ENCODE data around the gene GPR39. TPM values are rescaled to one million over a fixed set of nuclear protein-coding genes. Genes with fewer than 3 reads are reported as not detected.

Gene GPR39
- total RNA-seq, 1 donor from 2014 or later, result not detected

DNA sequence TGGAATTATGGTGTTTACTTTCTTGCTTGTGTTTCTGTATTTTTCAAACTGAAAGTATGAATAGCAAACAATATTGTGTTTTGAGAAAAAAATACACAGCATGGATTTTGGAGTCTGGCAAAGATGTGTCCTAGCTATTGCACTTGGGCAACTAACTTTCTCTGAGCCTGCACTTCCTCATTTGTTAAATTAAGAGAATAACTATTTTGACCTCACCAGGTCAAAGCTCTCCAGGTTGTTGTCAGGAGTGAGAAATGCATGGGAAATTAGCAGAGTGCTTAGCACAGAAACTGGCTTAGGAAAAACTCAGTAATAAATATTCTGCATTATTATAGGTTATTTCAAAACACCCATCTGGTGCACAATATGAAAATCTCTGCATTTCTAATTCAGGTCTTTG, 225.2 kb downstream of the GPR39 start:
- no peak overlapping the region for H3K27ac Mint-ChIP-seq
- no peaks in the 10 kb centered on the region for H3K27me3 Mint-ChIP-seq (ENCODE audit: insufficient read depth)
- no peaks in the 10 kb centered on the region for H3K9me3 Mint-ChIP-seq
- H3K4me1 Mint-ChIP-seq (ENCODE audit: low read depth), result no peaks in the 10 kb centered on the region
- intact Hi-C loops (cut with micrococcal nuclease), result no loop called here
- H3K36me3 Mint-ChIP-seq (ENCODE audit: low read depth), result no peaks in the 10 kb centered on the region
- no peak for DNase-seq (ENCODE audit: low spot score)
- H3K4me3 Mint-ChIP-seq, result no peak overlapping the region

DNA sequence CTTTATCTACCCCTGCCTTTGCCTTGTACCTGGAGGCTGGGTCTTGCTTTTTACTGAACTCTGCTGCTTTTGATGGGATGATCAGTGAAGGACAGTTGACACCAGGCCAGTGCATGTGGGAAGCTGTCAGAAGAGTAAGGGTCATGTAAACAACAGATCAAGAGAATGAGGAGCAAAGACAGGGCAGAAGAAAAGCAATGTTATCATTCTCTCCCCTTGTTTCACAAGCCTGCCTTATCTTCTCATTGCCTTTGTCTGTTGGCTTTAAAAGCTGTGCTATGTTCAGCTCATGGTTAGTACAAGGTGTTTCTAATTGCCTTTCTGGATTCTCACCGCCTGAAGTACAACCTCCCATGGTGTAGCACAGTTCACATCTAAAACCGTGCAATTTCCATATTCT, 225.8 kb downstream of the GPR39 start:
- Mint-ChIP-seq H3K4me1 (ENCODE audit: low read depth) (no peaks in the 10 kb centered on the region), H3K27me3 (ENCODE audit: insufficient read depth) (peaks cover 1% of the 10 kb centered on the region), H3K4me3 (no peak overlapping the region), H3K36me3 (ENCODE audit: low read depth) (no peaks in the 10 kb centered on the region), H3K9me3 (no peaks in the 10 kb centered on the region), H3K27ac (no peak overlapping the region)
- no peak for DNase-seq (ENCODE audit: low spot score)
- intact Hi-C loops (cut with micrococcal nuclease), result no loop called here

DNA sequence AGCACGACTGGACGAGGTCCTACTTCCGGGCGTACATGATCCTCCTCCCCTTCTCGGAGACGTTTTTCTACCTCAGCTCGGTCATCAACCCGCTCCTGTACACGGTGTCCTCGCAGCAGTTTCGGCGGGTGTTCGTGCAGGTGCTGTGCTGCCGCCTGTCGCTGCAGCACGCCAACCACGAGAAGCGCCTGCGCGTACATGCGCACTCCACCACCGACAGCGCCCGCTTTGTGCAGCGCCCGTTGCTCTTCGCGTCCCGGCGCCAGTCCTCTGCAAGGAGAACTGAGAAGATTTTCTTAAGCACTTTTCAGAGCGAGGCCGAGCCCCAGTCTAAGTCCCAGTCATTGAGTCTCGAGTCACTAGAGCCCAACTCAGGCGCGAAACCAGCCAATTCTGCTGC, 228.6 kb downstream of the GPR39 start:
- Mint-ChIP-seq H3K4me1 (ENCODE audit: low read depth) (no peaks in the 10 kb centered on the region), H3K36me3 (ENCODE audit: low read depth) (no peaks in the 10 kb centered on the region), H3K9me3 (no peaks in the 10 kb centered on the region), H3K27ac (no peak overlapping the region), H3K4me3 (no peak overlapping the region), H3K27me3 (ENCODE audit: insufficient read depth) (peaks cover 1% of the 10 kb centered on the region)
- intact Hi-C loops (cut with micrococcal nuclease), result no loop called here
- no peak for DNase-seq (ENCODE audit: low spot score)

DNA sequence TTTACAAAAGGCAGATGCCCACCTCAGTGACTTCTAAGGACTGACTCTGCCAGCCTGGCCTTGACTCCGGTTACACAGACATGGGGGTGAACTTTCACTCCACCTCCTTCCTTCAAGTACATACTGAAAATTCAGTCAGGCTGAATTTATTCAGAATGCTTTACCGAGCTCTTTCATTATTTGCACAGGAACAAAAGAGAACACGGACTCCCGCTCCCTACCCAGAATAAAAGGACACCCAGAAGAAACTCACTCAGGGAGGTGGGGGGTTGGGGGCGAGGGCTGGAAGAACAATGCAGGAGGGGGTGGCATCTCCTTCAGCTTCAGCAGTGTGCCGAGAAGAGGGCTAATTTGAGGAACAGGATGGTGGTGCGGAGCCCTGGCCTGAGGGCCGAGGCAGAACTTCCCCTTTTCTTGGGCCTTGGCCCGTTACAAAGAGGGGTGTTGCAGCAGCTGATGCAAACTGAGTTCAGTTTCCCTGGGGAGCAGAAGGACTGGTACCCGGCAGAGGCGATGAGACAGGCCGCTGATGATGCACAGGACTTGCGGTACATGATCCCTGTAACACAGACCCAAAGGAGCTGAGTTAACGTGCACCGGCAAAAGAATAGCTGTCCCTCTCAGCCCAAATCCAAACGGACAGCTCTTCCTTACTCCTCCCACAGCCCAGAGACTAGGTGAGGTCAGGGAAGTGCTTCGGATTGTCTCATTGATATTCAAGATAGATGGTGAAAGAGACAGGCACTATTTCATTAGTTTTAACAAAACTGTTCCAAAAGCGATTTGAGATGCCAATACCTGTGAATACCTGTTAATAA, 229.3 kb downstream of the GPR39 start:
- intact Hi-C loops (cut with micrococcal nuclease), result no loop called here
- Mint-ChIP-seq H3K27me3 (ENCODE audit: insufficient read depth) (peaks cover 1% of the 10 kb centered on the region), H3K9me3 (no peaks in the 10 kb centered on the region), H3K4me3 (no peak overlapping the region), H3K36me3 (ENCODE audit: low read depth) (no peaks in the 10 kb centered on the region), H3K27ac (no peak overlapping the region), H3K4me1 (ENCODE audit: low read depth) (no peaks in the 10 kb centered on the region)
- DNase-seq (ENCODE audit: low spot score), result no peak

DNA sequence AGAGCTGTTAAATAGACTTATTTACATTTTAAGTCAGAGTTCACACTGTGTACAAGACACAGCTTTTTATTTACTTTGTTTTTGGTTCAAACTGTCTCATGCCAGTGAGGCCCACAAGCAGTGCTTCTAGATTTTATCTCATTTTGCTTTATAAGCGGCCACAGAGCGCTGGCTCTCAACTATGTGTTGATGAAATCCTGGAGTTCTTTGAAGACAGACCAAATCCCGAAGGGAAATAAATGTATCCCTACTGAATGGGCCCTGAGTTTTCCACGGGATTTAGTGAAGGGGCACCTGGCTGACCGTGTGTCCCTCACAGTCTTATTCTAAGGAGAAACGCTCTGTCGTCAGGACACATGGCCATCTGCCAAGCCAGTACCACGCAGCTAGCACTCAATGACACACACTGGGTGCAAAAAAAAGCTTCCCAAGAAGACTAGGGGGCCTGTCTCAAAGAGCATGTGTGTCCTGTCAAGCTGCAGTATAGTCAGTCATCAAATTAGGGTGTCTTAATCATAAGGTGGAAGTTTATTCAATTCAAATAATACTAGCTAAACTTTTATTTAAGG, 230.0 kb downstream of the GPR39 start:
- H3K4me3 Mint-ChIP-seq, result no peak overlapping the region
- no peaks in the 10 kb centered on the region for H3K4me1 Mint-ChIP-seq (ENCODE audit: low read depth)
- peaks cover 1% of the 10 kb centered on the region for H3K27me3 Mint-ChIP-seq (ENCODE audit: insufficient read depth)
- no peaks in the 10 kb centered on the region for H3K36me3 Mint-ChIP-seq (ENCODE audit: low read depth)
- H3K9me3 Mint-ChIP-seq, result no peaks in the 10 kb centered on the region
- intact Hi-C loops (cut with micrococcal nuclease), result no loop called here
- no peak for DNase-seq (ENCODE audit: low spot score)
- no peak overlapping the region for H3K27ac Mint-ChIP-seq

DNA sequence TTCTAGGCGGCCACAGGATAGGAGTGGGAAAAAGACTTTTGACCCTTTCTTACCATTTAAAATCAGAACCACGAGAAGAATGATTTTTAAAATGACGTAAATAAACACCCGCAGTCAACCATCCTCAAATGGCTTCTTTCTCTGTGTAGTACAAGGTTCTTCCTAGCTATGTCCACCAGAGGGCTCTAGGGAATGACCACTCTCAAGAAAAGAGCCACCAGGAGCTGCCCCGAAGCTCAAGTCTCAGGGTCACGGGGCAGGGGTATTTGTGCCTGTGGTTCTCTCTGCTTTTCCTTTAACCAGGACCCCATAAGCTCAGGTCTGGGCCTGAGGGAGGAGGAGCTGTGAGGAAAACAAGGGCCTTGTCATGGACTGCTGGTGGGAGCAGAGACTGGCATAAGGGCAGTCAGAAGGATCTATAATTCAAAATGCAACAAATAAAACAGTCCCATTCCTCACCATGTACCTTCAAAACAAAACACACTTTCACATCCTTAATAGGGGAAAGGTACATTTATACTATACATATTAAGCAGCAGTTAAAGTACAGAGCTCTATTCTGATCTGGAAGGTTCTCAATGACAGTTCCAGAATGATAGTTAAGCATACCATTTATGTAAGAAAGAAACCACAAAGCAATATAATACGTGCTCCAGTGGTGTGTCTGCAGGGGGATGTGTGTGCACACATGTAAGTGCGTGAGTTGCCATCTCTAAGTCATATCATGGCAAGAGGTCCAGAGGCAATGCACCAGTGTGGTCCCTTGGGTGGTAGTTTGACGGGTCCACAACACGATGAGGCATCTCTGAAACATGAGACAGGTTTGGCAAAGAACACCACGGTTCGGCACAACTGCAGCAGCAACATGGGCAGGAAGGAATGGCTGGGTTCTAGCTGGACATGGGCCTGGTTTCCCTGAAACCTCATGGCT, 234.8 kb downstream of the GPR39 start:
- DNase-seq (ENCODE audit: low spot score), result no peak
- no peak overlapping the region for H3K4me3 Mint-ChIP-seq
- intact Hi-C loops (cut with micrococcal nuclease), result no loop called here
- H3K4me1 Mint-ChIP-seq (ENCODE audit: low read depth), result no peaks in the 10 kb centered on the region
- H3K9me3 Mint-ChIP-seq, result no peaks in the 10 kb centered on the region
- no peak overlapping the region for H3K27ac Mint-ChIP-seq
- H3K36me3 Mint-ChIP-seq (ENCODE audit: low read depth), result no peaks in the 10 kb centered on the region
- H3K27me3 Mint-ChIP-seq (ENCODE audit: insufficient read depth), result peaks cover 1% of the 10 kb centered on the region

DNA sequence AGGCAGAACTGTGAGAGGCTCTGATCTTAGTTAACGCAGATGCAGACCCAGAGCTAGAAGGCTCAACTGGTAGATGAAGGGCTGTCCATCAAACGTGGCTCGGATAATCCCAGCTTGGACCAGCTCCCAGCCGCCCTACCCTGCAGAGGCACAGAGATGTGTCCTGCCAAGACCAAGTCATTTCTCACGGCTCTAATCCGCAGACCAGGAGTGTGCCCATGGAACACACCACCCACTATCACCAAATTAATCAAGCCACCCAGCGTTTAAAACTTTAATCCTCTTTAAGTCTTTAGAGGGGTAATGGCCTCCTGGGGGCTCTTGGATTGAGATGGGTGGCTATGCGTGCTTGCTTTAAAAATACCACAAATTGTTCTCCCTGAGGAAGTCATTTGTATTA, 235.9 kb downstream of the GPR39 start:
- no peak for DNase-seq (ENCODE audit: low spot score)
- Mint-ChIP-seq H3K27me3 (ENCODE audit: insufficient read depth) (no peaks in the 10 kb centered on the region), H3K9me3 (no peaks in the 10 kb centered on the region), H3K27ac (no peak overlapping the region), H3K4me3 (no peak overlapping the region), H3K4me1 (ENCODE audit: low read depth) (no peaks in the 10 kb centered on the region), H3K36me3 (ENCODE audit: low read depth) (no peaks in the 10 kb centered on the region)
- intact Hi-C loops (cut with micrococcal nuclease), result no loop called here

DNA sequence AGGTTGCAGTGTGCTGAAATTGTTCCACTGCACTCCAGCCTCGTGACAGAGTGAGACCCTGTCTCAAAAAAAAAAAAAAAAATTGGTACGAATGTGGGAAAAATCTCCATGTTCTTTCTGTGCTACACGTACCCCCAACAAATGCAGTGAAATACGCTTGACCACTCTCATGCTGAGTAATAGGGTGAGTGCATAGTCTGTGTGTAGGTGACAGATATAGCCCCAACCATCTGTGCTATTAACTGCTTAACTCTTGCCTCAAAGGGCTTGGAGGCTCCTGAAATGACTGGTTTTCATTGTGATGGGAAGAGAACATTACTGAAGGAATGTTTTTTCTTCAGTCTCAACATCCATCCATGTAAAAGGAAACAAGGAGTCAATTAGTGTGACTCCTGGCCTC, 237.7 kb downstream of the GPR39 start:
- Mint-ChIP-seq H3K9me3 (no peaks in the 10 kb centered on the region), H3K36me3 (ENCODE audit: low read depth) (no peaks in the 10 kb centered on the region), H3K4me1 (ENCODE audit: low read depth) (no peaks in the 10 kb centered on the region), H3K4me3 (no peak overlapping the region), H3K27ac (no peak overlapping the region), H3K27me3 (ENCODE audit: insufficient read depth) (no peaks in the 10 kb centered on the region)
- DNase-seq (ENCODE audit: low spot score), result no peak
- intact Hi-C loops (cut with micrococcal nuclease), result no loop called here

DNA sequence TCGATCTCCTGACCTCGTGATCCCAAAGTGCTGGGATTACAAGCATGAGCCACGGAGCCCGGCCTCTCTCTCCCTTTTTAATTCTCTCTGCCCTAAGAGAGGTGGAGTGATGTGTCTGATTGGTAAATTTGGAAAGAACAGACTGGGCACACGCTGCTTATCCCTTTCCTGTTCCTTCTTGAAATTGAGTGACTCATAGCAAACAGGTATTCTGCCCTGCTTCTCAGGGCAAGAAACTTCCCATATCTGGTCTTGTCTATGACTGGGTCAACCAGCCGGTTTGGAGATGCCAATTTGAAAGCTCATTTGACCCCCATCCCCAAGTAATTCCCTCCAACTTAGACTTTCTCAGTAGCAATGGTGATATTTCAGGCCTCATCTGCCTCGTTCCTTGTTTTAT, 238.4 kb downstream of the GPR39 start:
- H3K4me3 Mint-ChIP-seq, result no peak overlapping the region
- intact Hi-C loops (cut with micrococcal nuclease), result no loop called here
- H3K9me3 Mint-ChIP-seq, result no peaks in the 10 kb centered on the region
- H3K36me3 Mint-ChIP-seq (ENCODE audit: low read depth), result no peaks in the 10 kb centered on the region
- H3K4me1 Mint-ChIP-seq (ENCODE audit: low read depth), result no peaks in the 10 kb centered on the region
- DNase-seq (ENCODE audit: low spot score), result no peak
- H3K27me3 Mint-ChIP-seq (ENCODE audit: insufficient read depth), result no peaks in the 10 kb centered on the region
- no peak overlapping the region for H3K27ac Mint-ChIP-seq

DNA sequence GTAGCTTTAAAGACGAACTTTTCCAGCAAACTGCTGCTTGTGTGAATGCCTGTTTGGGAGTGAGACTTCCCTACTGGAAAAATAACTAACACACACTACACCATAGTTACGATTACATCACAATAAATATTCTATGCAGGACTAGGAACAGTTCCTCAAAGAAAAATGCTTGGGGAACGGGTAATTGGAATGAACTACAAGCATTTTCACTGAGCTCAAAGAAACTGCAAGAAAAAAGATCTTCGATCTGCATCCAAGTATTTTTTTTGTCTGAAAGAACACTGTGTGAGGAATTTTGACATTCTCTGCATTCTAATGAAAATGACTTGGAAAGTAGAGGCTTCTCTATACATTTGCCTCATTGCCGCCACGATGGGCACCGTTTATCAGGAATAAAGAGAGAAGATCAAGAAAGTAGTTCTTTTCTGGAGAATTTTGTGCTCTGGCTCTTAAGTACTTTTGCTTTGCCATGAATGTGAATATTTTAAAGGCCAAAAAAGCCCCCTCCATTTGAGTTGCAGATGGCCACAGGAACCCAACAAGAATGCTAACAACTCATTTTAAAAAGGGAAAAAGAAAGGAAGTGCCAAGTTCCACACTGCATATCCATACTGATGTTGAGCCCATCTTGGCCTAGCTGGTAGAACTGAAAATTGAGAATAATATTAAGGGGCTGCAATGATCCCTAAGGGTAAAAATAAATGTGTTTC, 239.8 kb downstream of the GPR39 start:
- Mint-ChIP-seq H3K27me3 (ENCODE audit: insufficient read depth) (no peaks in the 10 kb centered on the region), H3K4me3 (no peak overlapping the region), H3K27ac (no peak overlapping the region), H3K9me3 (no peaks in the 10 kb centered on the region), H3K36me3 (ENCODE audit: low read depth) (no peaks in the 10 kb centered on the region), H3K4me1 (ENCODE audit: low read depth) (no peaks in the 10 kb centered on the region)
- intact Hi-C loops (cut with micrococcal nuclease), result no loop called here
- DNase-seq (ENCODE audit: low spot score), result no peak

DNA sequence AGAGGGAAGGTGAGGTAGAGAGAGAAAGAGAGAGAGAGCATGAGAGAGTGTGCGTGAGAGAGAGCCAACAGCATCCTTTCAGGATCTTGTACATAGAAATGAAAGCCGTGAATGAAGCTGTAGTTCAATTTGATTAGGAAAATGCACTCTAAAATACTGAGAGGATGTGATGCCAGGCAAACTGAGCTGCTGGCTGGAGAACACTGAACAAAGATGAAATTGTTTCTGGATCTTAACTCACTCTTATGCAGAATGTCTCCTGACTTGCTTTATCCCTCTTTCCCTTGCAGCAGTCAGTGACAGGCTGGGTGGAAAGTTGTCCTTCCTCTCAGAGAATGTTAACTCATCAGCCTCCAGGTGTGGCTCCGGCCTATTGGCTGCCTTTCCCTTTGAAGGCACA, 242.7 kb downstream of the GPR39 start:
- no peak for DNase-seq (ENCODE audit: low spot score)
- intact Hi-C loops (cut with micrococcal nuclease), result no loop called here
- Mint-ChIP-seq H3K36me3 (ENCODE audit: low read depth) (no peaks in the 10 kb centered on the region), H3K9me3 (no peaks in the 10 kb centered on the region), H3K4me3 (no peak overlapping the region), H3K27me3 (ENCODE audit: insufficient read depth) (no peaks in the 10 kb centered on the region), H3K4me1 (ENCODE audit: low read depth) (no peaks in the 10 kb centered on the region), H3K27ac (no peak overlapping the region)

DNA sequence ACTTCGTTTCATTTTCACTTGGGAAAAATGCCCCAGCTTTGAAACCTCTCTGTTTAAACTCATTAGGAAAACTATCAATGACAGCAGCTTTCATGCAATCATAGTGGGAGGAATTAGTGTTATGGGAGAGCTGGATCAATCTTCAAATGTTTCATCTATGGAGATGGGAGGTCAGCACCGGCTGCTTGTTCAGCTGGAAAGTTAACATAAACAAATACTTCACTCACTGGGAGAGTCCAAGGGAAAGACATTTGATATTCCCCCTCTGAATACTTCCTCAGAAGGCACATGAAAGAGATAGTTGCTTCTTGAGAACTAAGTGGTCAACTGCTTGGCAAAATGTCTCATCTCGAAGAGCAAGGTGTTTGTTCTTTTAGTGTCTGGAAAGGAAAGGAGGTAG, 246.1 kb downstream of the GPR39 start:
- no peak for DNase-seq (ENCODE audit: low spot score)
- Mint-ChIP-seq H3K27ac (no peak overlapping the region), H3K4me3 (no peak overlapping the region), H3K36me3 (ENCODE audit: low read depth) (no peaks in the 10 kb centered on the region), H3K9me3 (no peaks in the 10 kb centered on the region), H3K4me1 (ENCODE audit: low read depth) (no peaks in the 10 kb centered on the region), H3K27me3 (ENCODE audit: insufficient read depth) (peaks cover 11% of the 10 kb centered on the region)
- intact Hi-C loops (cut with micrococcal nuclease), result no loop called here

All from activated T-helper 1 cell treated with anti-CD3 and anti-CD28 coated beads, Interleukin-12 subunit alpha, Interleukin-12 subunit beta, Interleukin-2, Interleukin-4 antibody, amounts not matched to agents 30 ng/mL and 10 ng/mL and 1 ng/mL, durations not matched to agents 14 hours and 24 hours and 36 hours (primary cell).